IMR-90 (cell line): ENCODE data around the gene MINDY1. TPM values are rescaled to one million over a fixed set of nuclear protein-coding genes. Genes with fewer than 3 reads are reported as not detected.
A peak's percentile ranks its signal among the peaks of the same experiment; 100 is the strongest.

Source experiments
- ATAC-seq: fragments of 200-7000 bp; cut with Tn5 transposase; 2 replicates; pipeline ENCODE4 v1.9.1; 2020; ENCODE audit warnings: low read depth, mild to moderate bottlenecking, moderate library complexity
- BruUV-seq: library from RNA; stranded (reverse); fragments of 400-500 nt; replicated peaks from 2 replicates; lab custom pipeline; 2021; lab: Mats Ljungman, UMichigan
- CTCF ChIA-PET: fragments of 300-600 bp; formaldehyde crosslinking; extraction: SDS; loops from one replicate; lab custom pipeline; 2021; ENCODE audit warnings: antibody characterized with exemption; lab: Yijun Ruan, JAX
- POLR2A ChIA-PET: fragments of 300-600 bp; sonication (Branson Sonifier 250); formaldehyde crosslinking; loops from one replicate; lab custom pipeline; 2022; ENCODE audit warnings: antibody characterized with exemption; ENCODE audit not compliant: unreplicated experiment; lab: Charles Lee
- DNase-seq: peaks from one replicate; pipeline ENCODE4 v3.0.0; 2013
- H2AFZ ChIP-seq: replicated peaks from 2 replicates; pipeline ENCODE3; 2013; ENCODE audit warnings: low read length, mild to moderate bottlenecking; ENCODE audit not compliant: poor library complexity
- H2AK5ac ChIP-seq: 2 replicates; pipeline ENCODE4 v1.6.1; 2013; ENCODE audit warnings: low read depth, low read length, inconsistent platforms
- H2AK9ac ChIP-seq: replicated peaks from 2 replicates; pipeline ENCODE3; 2013; ENCODE audit warnings: mild to moderate bottlenecking, low read depth, low read length, moderate library complexity; ENCODE audit not compliant: poor library complexity
- H2BK120ac ChIP-seq: 2 replicates; pipeline ENCODE4 v1.6.1; 2013; ENCODE audit warnings: low read depth, low read length, inconsistent platforms
- H2BK15ac ChIP-seq: 3 replicates; pipeline ENCODE4 v1.6.1; 2013; ENCODE audit warnings: low read depth, low read length, inconsistent platforms
- H2BK20ac ChIP-seq: 2 replicates; pipeline ENCODE4 v1.6.1; 2013; ENCODE audit warnings: low read depth, mild to moderate bottlenecking, inconsistent platforms, low read length, moderate library complexity
- H2BK5ac ChIP-seq: 2 replicates; pipeline ENCODE4 v1.6.1; 2013; ENCODE audit warnings: mild to moderate bottlenecking, low read depth, low read length, inconsistent platforms; ENCODE audit not compliant: poor library complexity, severe bottlenecking
- H3K14ac ChIP-seq: replicated peaks from 2 replicates; pipeline ENCODE4 v1.6.1; 2013; ENCODE audit warnings: low read depth, low read length, inconsistent platforms
- H3K18ac ChIP-seq: 2 replicates; pipeline ENCODE4 v1.6.1; 2013; ENCODE audit warnings: low read depth, low read length, control low read depth
- H3K23ac ChIP-seq: 2 replicates; pipeline ENCODE4 v1.6.1; 2013; ENCODE audit warnings: low read depth, low read length, inconsistent platforms
- H3K27ac ChIP-seq: 2 replicates; pipeline ENCODE4 v1.5.1; 2013; ENCODE audit warnings: mild to moderate bottlenecking, control low read depth, low read length; ENCODE audit not compliant: insufficient read depth
- H3K27me3 ChIP-seq: 2 replicates; pipeline ENCODE4 v1.6.1; 2013; ENCODE audit warnings: low read length; ENCODE audit not compliant: control insufficient read depth, insufficient read depth
- H3K36me3 ChIP-seq: 2 replicates; pipeline ENCODE4 v1.6.1; 2013; ENCODE audit warnings: low read length, mixed read lengths; ENCODE audit not compliant: control insufficient read depth, insufficient read depth
- H3K4ac ChIP-seq: 2 replicates; pipeline ENCODE4 v1.6.1; 2013; ENCODE audit warnings: low read depth, low read length, inconsistent platforms
- H3K4me1 ChIP-seq: 2 replicates; pipeline ENCODE4 v1.6.1; 2013; ENCODE audit warnings: low read length, mixed read lengths; ENCODE audit not compliant: control insufficient read depth, insufficient read depth
- H3K4me2 ChIP-seq: 2 replicates; pipeline ENCODE4 v1.6.1; 2013; ENCODE audit warnings: low read depth, mild to moderate bottlenecking, control low read depth, low read length, moderate library complexity
- H3K4me3 ChIP-seq: 2 replicates; pipeline ENCODE4 v1.5.1; 2013; ENCODE audit warnings: low read depth, mild to moderate bottlenecking, control low read depth, low read length, moderate library complexity; ENCODE audit not compliant: insufficient read depth
- H3K56ac ChIP-seq: 2 replicates; pipeline ENCODE4 v1.6.1; 2013; ENCODE audit warnings: low read length, inconsistent platforms; ENCODE audit not compliant: insufficient read depth; ENCODE audit errors: extremely low read depth
- H3K79me1 ChIP-seq, 2 experiments: 2 replicates each; pipeline ENCODE4 v1.6.1; 2013; ENCODE audit warnings: low read length in 2 of 2, inconsistent platforms in 1 of 2, low read depth in 1 of 2
- H3K9ac ChIP-seq: 2 replicates; pipeline ENCODE4 v1.6.1; 2013; ENCODE audit warnings: low read depth, low read length, control low read depth
- H3K9me1 ChIP-seq: 2 replicates; pipeline ENCODE4 v1.6.1; 2013; ENCODE audit warnings: low read length, inconsistent platforms; ENCODE audit not compliant: insufficient read depth
- H3K9me3 ChIP-seq: 2 replicates; pipeline ENCODE4 v1.6.1; 2013; ENCODE audit warnings: low read length; ENCODE audit not compliant: control insufficient read depth, insufficient read depth
- H4K20me1 ChIP-seq: 2 replicates; pipeline ENCODE4 v1.6.1; 2013; ENCODE audit warnings: low read length, inconsistent platforms; ENCODE audit not compliant: insufficient read depth
- H4K5ac ChIP-seq: 2 replicates; pipeline ENCODE4 v1.6.1; 2013; ENCODE audit warnings: mild to moderate bottlenecking, low read depth, low read length, control low read depth
- H4K8ac ChIP-seq, 2 experiments: 2 replicates each; pipeline ENCODE4 v1.6.1; 2013; ENCODE audit warnings: low read depth in 2 of 2, low read length in 2 of 2, control low read depth in 1 of 2, inconsistent platforms in 1 of 2
- H4K91ac ChIP-seq: 2 replicates; pipeline ENCODE4 v1.6.1; 2013; ENCODE audit warnings: low read depth, low read length, inconsistent platforms; ENCODE audit not compliant: insufficient read depth
- CEBPB ChIP-seq: IDR thresholded peaks from 2 replicates; pipeline ENCODE4 v1.6.1; 2012; ENCODE audit warnings: low read depth, low read length, improper control_type of control experiment
- CHD1 ChIP-seq: IDR thresholded peaks from 2 replicates; pipeline ENCODE4 v1.6.1; 2012; ENCODE audit warnings: low read depth, low read length, improper control_type of control experiment
- MAFK ChIP-seq: IDR thresholded peaks from 2 replicates; pipeline ENCODE4 v1.6.1; 2012; ENCODE audit warnings: low read depth, low read length, improper control_type of control experiment
- MXI1 ChIP-seq: IDR thresholded peaks from 2 replicates; pipeline ENCODE4 v1.6.1; 2012; ENCODE audit warnings: low read depth, mild to moderate bottlenecking, low read length, moderate library complexity, borderline replicate concordance
- WGBS, 2 experiments: methylation state at CpG; one replicate each; pipeline versions ENCODE4 v1.1.5 to v1.1.7; 2013; ENCODE audit warnings: missing lambda C conversion rate in 2 of 2; ENCODE audit not compliant: insufficient read length in 1 of 2; ENCODE audit errors: extremely low coverage in 2 of 2; 5-methylcytosine and 5-hydroxymethylcytosine counted together
- dilution Hi-C: fragments of 300-500 bp; cut with HindIII; formaldehyde crosslinking; loops from one replicate; pipeline ENCODE4 v1.14.3; 2018; ENCODE audit warnings: low sequenced_read_pairs; ENCODE audit not compliant: unreplicated experiment
- in situ Hi-C: fragments of 300-500 bp; cut with MboI; formaldehyde crosslinking; loops from 3 replicates; pipeline ENCODE4 v1.14.3; 2019; ENCODE audit warnings: low sequenced_read_pairs, inconsistent platforms, mixed read lengths
- intact Hi-C: fragments of 100-400 bp; cut with micrococcal nuclease; formaldehyde crosslinking; loops from 2 replicates; pipeline ENCODE4 v1.10.0; 2022
- polyA plus RNA-seq, 3 experiments: library from polyadenylated mRNA; depleted of rRNA; stranded (reverse); fragments of >200 nt; gene quantifications; 2 replicates each; pipeline ENCODE4 v1.2.3, GENCODE V29; 2012; ENCODE audit warnings: low replicate concordance in 1 of 3
- total RNA-seq: library from RNA; depleted of rRNA; stranded (reverse); fragments of >200 nt; gene quantifications from 2 replicates; pipeline ENCODE4 v1.2.3, GENCODE V29; 2012

MINDY1 gene
- total and polyA plus RNA-seq, 2 of the 4 experiments (the other 2 are of a cell fraction): 6.6 to 7.3 TPM

GRCh38 chr1:150997949-150998348, 8.8 kb downstream of the MINDY1 start:
- Histone ChIP-seq H3K4me3 (no peak overlapping the region), H2BK15ac (no peak overlapping the region; the same call in 2 of the 3 replicates), H2AFZ (no peak overlapping the region), H3K18ac (no peak overlapping the region), H4K91ac (no peak overlapping the region; the same call in 1 of the 2 replicates), H2BK20ac (no peak overlapping the region), H4K20me1 (no peaks in the 10 kb centered on the region), H2BK5ac (no peak overlapping the region), H2AK5ac (no peak overlapping the region), H3K27ac (no peak overlapping the region), H3K4me2 (no peak overlapping the region), H3K23ac (no peak overlapping the region), H3K36me3 (peaks cover 34% of the 10 kb centered on the region), H4K8ac (no peak overlapping the region), H3K79me1 (no peaks in the 10 kb centered on the region; a peak in 1 of 4 replicates), H3K4ac (no peak overlapping the region; the same call in 1 of the 2 replicates), H3K14ac (no peak overlapping the region), H3K4me1 (peaks cover 6% of the 10 kb centered on the region), H3K9ac (no peak overlapping the region), H3K27me3 (no peaks in the 10 kb centered on the region), H2BK120ac (no peak overlapping the region), H3K56ac (no peak overlapping the region), H4K5ac (no peak overlapping the region), H3K9me3 (no peaks in the 10 kb centered on the region), H2AK9ac (peak overlapping the region; percentile 1), H3K9me1 (peaks cover 8% of the 10 kb centered on the region; the same call in 1 of the 2 replicates)
- no peak for ATAC-seq
- 100% methylated on average over 1 of the region's 5 CpGs; no CpG with 5 or more reads in 1 of the 2 experiments for WGBS, 2 experiments
- intact Hi-C loops (no loop called here), dilution Hi-C loops (no loop called here), in situ Hi-C loops (no loop called here)
- BruUV-seq: no TSS peak
- DNase-seq: no peak
- ChIA-PET CTCF (interaction anchor here (4.3 kb wide), 1 partner anchor 8 kb away, joined by 24 read pairs; the partner anchor contains the start of gene MINDY1), POLR2A (no interaction called here)
- TF ChIP-seq CEBPB (no peak), CHD1 (no peak), MAFK (no peak), MXI1 (no peak)
